Esophagus muscularis mucosa (tissue), 3 donors: ENCODE data around the gene ETV3.

Source experiments
- POLR2A ChIP-seq: fragments of 450-650 bp; IDR thresholded peaks from one replicate; pipeline ENCODE4 v1.6.1; 2017; ENCODE audit warnings: antibody characterized with exemption, moderate library complexity, mild to moderate bottlenecking, low read depth
- POLR2AphosphoS5 ChIP-seq, 2 donors: sonication (generic); formaldehyde crosslinking; IDR thresholded peaks; one replicate each; pipeline ENCODE4 v1.6.1; 2017; ENCODE audit warnings: antibody characterized with exemption in 2 of 2
- TF ChIP-seq, protein P1 (sequence below), 3 experiments: fragments of 200-600 bp in 2 of 3; fragments of 450-650 bp in 1 of 3; sonication (generic) in 2 of 3; IDR thresholded peaks; one replicate each; pipeline ENCODE4 v1.5.1; 2017 to 2019; ENCODE audit warnings: antibody characterized with exemption in 3 of 3, mild to moderate bottlenecking in 2 of 3, moderate library complexity in 1 of 3

DNA sequence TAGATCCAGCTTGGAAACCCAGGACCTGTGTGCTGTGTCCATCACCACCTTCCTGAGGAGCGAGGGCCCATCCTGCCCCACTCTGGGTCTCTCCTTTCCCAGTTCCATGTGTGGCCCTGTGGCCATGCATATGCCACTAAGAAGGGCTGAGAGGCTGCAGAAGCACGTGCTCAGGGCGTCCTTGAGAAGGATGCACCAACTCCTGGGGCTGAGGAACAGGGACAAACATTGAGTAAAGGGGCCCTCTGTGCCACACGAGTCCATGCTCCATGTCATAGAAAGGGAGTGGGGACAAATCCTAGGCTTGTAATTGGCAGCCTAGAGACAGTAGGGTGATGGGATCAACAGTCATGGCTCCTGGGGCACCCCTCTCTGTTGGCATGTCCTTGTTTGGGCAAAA, 47.0 kb downstream of the ETV3 start:
- TF ChIP-seq, protein P1, sequence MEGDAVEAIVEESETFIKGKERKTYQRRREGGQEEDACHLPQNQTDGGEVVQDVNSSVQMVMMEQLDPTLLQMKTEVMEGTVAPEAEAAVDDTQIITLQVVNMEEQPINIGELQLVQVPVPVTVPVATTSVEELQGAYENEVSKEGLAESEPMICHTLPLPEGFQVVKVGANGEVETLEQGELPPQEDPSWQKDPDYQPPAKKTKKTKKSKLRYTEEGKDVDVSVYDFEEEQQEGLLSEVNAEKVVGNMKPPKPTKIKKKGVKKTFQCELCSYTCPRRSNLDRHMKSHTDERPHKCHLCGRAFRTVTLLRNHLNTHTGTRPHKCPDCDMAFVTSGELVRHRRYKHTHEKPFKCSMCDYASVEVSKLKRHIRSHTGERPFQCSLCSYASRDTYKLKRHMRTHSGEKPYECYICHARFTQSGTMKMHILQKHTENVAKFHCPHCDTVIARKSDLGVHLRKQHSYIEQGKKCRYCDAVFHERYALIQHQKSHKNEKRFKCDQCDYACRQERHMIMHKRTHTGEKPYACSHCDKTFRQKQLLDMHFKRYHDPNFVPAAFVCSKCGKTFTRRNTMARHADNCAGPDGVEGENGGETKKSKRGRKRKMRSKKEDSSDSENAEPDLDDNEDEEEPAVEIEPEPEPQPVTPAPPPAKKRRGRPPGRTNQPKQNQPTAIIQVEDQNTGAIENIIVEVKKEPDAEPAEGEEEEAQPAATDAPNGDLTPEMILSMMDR (IDR thresholded peaks at IDR 0.05): no peak
- TF ChIP-seq POLR2A (no peak), POLR2AphosphoS5 (IDR thresholded peaks at IDR 0.05) (no peak)
